GM18520 (cell line): ENCODE data around the gene FYB2.

Experiments used
- ATAC-seq: cut with Tn5 transposase; IDR thresholded peaks from one replicate; pipeline ENCODE4 v1.9.1; 2021; ENCODE audit not compliant: unreplicated experiment

Gene FYB2

DNA sequence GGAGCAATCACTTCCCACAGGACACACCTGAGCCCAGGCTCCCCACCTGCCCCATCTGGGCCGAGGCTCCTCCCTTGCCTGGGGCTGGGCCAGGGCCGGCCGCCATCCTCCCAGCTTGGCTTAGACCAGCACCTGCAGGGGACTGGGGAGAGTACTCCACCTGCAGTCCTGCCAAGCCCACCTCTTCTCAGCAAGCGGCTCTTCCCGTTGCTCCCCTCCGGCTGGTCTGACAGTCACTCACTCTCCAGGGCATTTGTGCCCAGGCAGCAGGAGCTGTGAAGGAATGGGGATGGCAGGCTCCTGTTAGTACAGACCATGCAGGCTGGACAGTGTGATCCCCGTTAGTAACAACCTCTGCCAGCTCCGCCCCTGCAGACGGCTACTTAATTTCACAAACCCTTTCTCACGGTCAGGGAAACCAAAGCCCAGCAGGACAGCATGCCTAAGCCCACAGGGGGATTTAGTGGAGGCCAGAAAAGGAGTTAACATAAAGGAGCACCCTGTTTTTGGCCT is at the start of gene FYB2:
FYB2 (minus strand) TSS at position 18 of the 513 bp plus-strand sequence. CDS start 114 bp downstream, outside the sequence.
- no peak for ATAC-seq

- no peak for ATAC-seq
Observed at GRCh38 chr1:56868761-56869160, 49.6 kb upstream of the FYB2 start.

- no peak for ATAC-seq
Observed at GRCh38 chr1:56867491-56867890, 48.3 kb upstream of the FYB2 start.

GRCh38 chr1:56866656-56867055 is 47.5 kb upstream of the FYB2 start:
- ATAC-seq, result no peak

- ATAC-seq, result no peak
Observed at GRCh38 chr1:56864430-56864829, 45.2 kb upstream of the FYB2 start.

DNA sequence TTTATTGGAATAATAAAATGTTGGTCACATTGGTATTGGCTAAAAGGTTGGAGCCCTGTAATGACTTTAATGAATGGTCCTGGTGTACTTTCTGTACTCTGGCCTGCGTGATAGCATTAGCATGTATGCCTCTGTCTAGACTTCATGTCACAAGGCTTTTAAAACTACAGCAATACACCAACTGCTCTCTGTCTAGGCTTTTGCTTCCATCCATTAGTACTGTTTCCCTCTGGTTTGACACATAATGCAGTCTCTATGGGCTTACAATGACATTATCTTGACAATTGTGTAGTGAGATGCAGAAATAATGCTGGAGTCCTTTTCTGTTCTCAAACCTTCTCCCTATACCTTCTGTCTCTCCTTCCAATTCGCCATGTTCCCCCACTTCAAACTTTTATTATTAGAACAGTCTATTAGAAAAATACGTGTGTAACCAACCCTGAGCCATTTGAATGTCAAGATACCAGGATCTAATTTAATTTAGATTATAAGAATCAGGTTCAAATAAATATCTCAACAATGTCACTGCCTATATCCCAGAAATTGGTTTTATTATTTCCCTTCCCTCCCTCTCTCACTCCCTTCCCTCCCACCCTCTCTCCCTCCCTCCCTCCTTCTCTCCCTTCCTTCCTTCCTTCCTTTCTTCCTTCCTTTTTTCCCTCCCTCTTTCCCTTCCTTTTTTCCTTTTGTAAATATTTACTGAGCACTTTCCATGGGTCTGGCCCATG is 44.2 kb upstream of the FYB2 start:
- no peak for ATAC-seq

DNA sequence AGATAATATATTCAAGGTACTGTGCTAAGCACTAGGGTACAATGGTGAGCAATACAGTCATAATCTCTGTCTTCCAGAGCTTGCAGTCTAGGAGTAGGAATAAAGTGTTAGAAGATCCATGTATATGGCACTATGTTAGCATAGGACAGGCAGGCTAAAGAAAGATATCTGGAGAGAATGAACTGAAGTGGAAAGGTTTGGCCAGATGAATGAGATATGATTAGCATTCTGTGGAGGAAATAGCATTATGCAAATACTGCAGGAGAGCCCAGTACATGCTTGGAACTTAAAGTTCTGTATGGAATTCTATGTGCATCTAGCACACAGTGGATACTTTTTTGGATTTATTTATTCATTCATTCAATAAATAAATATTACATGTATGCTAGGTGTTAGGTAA is 40.1 kb upstream of the FYB2 start:
- no peak for ATAC-seq

DNA sequence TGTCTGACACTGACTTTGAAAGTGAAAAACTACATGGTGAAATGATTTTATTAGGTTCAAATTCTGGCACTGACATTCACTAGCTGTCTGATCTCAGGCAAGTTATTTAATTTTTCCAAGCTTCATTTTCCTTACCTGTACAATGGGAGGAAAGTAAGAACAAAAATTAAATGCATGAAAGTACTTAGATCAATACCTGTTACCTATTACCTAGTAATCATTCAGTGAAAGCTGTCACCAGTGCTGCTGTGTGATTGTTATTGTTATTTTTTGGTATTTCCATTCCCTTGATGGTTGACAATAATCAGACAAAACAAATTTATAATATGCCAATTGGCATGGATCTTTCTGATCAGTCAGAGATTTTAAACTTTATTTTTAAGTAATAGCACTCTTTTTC is 37.0 kb upstream of the FYB2 start:
- no peak for ATAC-seq

DNA sequence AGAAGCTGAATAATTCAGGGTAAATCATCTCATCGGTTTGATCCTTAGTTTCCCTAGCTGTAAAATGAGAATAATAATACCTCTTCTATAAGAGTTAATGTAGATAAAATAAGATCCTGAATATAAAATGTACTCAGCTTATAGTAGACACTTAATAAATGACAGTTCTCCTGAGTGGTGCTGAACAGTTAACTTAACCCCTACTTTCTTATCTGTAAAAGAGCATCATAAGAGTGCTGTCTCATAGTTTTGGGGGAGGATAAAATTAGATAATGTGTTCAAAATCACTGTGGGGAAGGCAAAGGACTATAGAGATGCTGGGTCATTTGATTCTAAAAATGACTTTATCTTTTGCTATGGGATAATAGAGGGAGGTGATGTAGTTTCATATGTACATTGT is 36.0 kb upstream of the FYB2 start:
- no peak for ATAC-seq

GRCh38 chr1:56854521-56855099 is 35.4 kb upstream of the FYB2 start, which contains the start of gene C8A:
Gene C8A (plus strand): TSS chr1:56854797. CDS start chr1:56854902, 105 bp downstream.
- ATAC-seq, result no peak

- ATAC-seq, result no peak
Observed at GRCh38 chr1:56852476-56852875, 33.3 kb upstream of the FYB2 start.

- ATAC-seq, result no peak
Observed at GRCh38 chr1:56850922-56851321, 31.7 kb upstream of the FYB2 start.

- no peak for ATAC-seq
Observed at GRCh38 chr1:56850411-56850810, 31.2 kb upstream of the FYB2 start.

DNA sequence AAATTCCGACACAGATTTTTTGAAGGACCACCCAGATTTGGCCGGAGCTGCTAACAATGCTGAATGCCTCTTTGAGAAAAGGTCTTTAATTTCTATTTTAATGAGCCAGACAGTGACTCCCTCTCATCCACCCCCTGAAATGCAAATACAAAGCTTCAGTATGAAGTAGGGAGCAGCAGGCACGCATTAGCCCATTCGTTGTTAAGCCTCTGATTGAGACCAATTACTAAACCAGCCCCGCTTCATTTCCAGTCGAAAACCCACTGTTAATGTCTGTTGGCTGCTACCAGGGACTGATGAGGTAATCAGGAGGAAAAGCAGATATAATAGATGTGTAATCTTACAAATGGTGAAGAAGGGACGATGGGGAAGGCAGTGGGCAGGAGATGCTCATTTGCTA is 30.5 kb upstream of the FYB2 start:
- ATAC-seq, result no peak

GRCh38 chr1:56845343-56845742 is 26.1 kb upstream of the FYB2 start:
- no peak for ATAC-seq

- no peak for ATAC-seq
Observed at GRCh38 chr1:56844545-56845136, 25.4 kb upstream of the FYB2 start.

- no peak for ATAC-seq
Observed at GRCh38 chr1:56843544-56843943, 24.3 kb upstream of the FYB2 start.

DNA sequence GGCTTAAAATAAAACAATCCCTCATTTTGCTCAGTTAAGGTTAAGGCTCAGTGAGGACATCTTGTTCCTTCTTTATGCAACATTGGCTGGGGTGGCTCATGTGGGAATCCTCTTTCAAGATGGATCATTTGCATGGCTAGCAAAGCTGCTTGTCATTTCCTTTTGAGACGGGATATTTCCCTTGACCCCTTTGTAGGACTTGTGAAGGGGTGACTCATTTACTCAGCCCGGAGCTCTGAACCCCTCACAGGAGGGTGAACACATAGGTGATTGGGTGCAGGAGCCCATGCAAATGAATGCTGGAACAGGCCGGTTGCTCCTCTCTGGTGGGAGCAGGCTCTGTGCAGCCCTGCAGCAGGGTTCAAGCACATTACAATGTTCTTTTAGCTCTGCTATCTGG is 19.6 kb upstream of the FYB2 start:
- no peak for ATAC-seq

- no peak for ATAC-seq
Observed at GRCh38 chr1:56837244-56837939, 18.2 kb upstream of the FYB2 start.

- ATAC-seq, result no peak
Observed at GRCh38 chr1:56836359-56836758, 17.2 kb upstream of the FYB2 start.

- no peak for ATAC-seq
Observed at GRCh38 chr1:56835657-56836056, 16.5 kb upstream of the FYB2 start.
